HG03159 (cell line): ENCODE measurements around the gene RAI14.
"Not testable (repeated sequence)": the region's sequence is repeated elsewhere in the genome, so short reads cannot be mapped to it uniquely, and the experiment has no call there.

ENCODE experiments used
- ATAC-seq: cut with Tn5 transposase; IDR thresholded peaks from one replicate; pipeline ENCODE4 v1.9.1; 2021; ENCODE audit warnings: mild to moderate bottlenecking, moderate library complexity; ENCODE audit not compliant: unreplicated experiment

Gene RAI14

DNA sequence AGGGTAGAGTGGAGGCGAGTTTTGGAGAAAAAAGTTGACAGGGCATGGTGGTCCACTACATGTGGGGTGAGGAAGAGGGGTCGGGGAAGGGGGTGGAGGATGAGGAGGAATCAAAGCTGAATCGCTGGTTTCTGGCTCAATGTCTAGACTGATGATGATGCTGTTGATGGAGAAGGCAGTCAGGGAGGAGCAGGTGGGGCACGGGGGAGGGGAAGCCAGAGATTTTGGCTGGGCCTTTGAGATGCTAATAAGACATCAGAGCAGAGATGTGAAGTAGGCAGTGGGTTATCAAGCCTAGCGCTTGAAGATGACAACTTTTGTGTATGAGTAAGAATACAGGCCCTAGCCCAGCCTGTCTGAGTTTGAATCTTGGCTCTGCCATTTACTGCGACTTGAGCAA is 150.4 kb downstream of the RAI14 start:
- ATAC-seq = no peak

DNA sequence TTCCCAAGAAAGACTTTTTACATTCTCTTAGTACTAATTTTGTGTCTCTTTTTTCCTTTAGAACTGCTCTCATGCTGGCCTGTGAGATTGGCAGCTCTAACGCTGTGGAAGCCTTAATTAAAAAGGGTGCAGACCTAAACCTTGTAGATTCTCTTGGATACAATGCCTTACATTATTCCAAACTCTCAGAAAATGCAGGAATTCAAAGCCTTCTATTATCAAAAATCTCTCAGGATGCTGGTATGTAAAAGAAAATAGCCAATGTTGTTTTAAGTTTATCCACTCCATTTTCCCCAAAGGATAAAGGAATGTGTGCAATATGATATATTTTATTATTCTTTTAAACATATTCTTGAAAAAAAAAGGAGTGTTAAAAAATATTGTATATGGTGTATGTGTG is 155.6 kb downstream of the RAI14 start:
- ATAC-seq = no peak

DNA sequence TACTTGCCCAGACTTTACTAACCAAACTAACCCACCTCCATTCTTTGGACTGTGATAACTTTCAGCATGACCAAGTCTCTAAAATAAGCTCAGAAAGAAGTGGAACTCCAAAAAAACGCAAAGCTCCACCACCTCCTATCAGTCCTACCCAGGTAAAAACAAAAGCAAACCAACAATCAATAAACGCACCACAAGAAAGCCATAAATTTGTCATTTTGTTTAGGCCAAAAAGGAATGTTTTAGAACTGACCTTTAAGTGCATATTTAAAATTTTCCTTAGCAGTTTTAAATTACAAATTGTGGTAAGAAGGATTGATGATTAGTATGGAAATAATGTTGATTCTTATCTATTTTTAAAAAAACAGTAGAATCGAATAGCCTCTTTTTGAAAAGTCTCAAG is 157.4 kb downstream of the RAI14 start:
- no peak for ATAC-seq

DNA sequence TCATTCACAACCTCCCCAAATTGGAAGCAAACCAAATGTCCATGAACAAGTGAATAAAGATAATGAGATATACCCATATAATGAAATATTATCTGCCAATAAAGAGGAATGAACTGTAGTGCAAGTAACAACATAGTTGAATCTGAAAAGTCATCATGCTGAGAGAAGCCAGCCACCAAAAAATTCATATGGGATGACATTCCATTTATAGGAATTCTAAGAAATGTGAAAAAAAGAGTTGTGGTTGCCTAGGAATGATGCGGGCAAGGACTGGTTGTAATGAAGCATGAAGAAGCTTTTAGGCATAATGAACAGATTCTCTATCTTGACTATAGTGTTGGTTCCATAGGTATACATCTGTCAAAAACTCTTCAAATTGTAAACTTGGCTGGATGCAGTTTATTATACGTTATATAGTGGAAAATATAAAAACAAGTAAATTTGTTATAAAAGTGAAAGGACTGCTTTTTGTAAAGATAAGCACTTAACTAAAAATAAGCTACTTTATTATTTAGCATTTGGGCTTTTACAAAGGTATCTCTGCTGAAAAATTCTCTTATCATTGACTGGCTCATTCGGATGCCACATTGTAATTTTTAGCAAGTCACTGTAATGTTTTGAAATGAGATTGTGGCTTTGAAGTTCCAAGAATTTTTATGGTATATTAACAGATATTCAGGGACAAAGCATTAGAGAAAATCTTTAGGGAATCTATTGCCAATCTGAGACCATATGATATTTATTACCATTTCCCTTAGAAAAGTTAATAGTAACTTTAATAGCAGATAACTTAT is 161.6 kb downstream of the RAI14 start:
- no peak for ATAC-seq

DNA sequence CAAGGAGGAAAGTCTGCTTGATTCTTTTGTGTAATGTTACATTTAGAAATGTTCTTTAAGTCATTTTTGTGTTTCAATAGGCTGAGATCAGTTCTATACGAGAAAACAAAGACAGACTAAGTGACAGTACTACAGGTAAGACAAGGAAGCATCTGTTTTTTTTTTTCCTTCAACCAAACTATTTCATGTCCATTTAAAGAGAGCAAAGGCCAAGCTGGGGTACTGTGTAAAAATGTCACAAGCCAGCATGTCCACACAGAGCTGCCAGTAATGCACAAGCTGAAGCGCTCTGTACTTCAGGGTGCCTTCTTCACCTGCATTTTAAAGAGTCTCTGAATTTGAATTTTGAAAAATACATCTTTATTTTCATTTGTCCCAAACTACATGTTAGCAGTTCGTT is 162.6 kb downstream of the RAI14 start:
- no peak for ATAC-seq

DNA sequence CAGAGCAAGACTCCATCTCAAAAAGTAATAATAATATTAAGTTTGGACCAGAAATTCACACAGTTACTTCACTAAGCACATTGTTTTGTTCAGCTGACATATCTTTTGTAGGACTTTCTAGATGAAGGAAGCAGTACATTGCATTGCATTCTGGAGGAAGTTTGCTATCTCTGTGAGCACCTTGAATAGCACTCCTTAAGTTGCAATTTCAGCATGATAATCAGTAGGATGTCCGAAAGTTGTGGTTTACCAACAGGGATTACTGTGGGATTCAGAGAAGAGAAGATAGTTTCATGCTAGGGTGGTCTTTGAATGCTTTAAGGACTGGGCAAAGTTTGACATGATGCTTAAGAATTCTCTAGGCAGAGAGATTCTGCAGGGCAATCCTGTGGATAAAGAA is 164.5 kb downstream of the RAI14 start:
- ATAC-seq = no peak

DNA sequence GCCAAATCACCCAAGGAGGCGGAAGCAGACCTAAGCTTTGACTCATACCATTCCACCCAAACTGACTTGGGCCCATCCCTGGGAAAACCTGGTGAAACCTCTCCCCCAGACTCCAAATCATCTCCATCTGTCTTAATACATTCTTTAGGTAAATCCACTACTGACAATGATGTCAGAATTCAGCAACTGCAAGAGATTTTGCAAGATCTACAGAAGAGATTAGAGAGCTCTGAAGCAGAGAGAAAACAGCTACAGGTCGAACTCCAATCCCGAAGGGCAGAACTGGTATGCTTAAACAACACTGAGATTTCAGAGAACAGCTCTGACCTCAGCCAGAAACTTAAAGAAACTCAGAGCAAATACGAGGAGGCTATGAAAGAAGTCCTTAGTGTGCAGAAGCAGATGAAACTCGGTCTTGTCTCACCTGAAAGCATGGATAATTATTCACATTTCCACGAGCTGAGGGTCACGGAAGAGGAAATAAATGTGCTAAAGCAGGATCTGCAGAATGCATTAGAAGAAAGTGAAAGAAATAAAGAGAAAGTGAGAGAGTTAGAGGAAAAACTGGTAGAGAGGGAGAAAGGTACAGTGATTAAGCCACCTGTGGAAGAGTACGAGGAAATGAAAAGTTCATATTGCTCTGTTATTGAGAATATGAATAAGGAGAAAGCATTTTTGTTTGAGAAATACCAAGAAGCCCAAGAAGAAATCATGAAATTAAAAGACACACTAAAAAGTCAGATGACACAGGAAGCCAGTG is 167.0 kb downstream of the RAI14 start:
- ATAC-seq = no peak

DNA sequence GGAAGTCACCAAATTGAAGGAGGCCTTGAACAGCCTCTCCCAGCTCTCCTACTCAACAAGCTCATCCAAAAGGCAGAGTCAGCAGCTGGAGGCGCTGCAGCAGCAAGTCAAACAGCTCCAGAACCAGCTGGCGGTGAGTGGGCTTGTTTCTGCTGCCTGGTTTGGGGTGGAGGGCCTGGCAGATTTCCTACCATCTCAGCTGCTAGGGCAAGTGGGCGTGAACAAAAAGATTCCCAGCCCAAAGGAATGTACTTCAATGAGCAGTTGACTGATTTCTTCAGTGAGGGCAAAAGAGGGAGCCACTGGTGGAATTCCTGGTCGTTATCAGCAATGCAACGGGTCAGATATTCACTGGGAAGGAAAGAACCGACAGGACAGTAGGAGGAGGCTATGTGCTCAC is 170.2 kb downstream of the RAI14 start:
- ATAC-seq = no peak

DNA sequence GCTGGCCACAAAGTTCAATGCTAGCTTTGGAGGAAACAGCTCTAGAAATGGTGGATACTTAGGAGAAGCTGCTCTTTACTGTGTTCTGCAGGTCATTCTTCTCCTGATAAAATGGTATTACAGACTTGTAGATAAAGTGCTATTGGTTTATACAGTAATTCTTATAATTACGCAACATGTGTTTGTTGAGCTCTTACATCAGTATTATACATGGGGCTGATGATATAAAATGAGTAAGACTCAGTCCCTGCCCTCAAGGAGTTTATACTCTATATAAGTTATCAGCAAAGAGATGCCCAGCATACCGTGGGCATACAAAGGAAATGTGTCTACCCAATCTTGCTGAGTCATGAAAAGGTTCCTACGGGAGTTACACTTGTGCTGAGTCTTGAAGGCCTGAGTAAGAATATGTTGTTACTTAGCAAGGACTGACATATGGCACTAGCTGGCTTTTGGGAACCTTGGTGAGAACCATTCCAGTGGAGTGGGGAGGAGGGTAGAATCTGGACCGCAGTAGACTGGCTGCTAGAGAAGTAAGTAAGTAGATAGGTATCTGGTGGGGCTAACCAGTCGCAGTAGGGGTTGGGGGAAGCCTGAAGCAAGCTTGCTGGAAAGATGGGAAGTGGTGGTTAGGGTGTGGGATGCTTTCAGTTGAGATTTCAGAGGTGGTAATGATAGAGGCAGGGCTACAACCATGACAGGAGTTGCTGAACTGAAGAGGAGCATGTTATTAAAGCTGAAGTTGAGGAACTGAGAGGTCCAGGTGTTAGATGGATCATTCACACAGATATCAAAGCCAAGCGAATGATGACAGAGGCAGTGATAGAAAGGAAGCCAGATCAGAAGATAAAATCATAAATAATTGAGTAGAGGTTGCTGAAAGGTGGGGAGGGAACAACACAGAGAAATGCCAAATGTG is 171.7 kb downstream of the RAI14 start:
- ATAC-seq = no peak

DNA sequence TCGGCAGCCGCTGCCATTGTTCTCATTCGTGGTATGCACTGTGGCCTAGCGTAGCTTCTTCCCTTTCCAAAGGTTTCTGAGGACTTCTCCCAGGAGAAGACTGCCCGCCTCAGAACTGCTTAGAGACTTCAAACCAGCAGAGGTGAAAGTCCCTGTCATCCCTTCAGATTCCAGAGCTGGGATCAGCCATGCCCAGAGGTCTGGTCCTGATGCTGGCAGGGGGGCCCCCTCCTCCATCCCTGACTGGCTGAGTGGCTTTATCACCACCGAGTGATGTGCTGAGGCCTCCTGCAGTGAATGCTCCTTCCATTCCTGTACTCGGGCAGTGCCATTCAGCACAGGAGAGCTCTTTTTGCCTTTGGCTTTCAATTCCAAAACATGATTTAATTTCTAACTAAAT is 174.7 kb downstream of the RAI14 start:
- ATAC-seq = not testable (repeated sequence)

DNA sequence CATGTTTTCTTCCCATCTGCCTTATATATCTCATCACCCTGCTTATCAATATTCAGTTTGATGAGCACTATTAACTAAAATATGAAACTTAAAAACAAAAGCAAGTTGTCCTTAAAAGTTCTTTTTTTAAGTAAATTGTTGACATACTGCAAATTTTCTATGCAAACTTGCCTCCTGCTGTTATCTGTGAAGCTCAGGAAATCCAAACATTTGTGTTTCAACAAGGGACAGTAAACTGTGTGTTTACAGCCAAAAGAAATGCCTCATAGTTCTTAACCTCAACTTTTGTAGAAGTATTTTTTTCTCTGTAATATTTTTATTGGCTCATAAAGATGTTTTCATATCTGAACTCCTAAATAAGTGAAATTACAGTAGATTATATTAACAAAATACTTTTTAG is 175.2 kb downstream of the RAI14 start:
- no peak for ATAC-seq

DNA sequence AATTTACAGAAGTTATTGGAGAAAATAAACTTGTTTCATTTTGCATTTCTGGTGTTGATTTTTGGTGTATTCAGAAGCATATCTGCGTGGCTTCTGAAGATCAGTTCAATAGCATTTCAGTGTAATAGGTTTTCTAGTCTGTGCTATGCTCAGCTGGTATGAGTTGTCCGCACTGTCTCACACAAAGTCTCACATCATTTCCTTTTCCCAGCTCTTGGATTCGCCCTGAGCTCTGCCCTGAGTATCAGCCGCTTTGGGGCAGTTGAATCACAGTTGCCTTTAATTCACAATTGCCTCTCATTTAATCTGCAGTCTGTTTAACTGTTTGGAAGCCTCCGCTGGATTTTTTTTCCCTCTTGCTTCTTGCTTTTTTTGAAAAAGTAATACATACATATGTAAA is 176.4 kb downstream of the RAI14 start:
- ATAC-seq = no peak

DNA sequence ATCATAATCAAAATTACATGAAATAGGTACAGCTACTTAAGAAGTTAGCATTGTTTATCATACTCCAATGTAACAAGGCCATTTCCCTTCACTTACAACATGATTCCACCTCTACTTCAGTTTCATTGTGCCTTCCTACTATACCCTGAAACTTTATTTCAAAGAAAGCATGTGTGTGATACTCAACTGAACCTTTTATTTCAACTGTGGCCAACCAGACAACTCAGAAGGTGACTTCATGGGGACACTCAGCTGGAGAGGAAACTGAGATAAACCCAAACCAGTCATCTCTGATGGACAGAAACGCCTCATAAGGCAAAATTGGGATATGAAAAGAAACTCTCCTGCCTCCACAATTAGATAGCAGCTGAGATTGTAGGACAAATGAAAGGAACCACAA is 177.0 kb downstream of the RAI14 start:
- no peak for ATAC-seq

DNA sequence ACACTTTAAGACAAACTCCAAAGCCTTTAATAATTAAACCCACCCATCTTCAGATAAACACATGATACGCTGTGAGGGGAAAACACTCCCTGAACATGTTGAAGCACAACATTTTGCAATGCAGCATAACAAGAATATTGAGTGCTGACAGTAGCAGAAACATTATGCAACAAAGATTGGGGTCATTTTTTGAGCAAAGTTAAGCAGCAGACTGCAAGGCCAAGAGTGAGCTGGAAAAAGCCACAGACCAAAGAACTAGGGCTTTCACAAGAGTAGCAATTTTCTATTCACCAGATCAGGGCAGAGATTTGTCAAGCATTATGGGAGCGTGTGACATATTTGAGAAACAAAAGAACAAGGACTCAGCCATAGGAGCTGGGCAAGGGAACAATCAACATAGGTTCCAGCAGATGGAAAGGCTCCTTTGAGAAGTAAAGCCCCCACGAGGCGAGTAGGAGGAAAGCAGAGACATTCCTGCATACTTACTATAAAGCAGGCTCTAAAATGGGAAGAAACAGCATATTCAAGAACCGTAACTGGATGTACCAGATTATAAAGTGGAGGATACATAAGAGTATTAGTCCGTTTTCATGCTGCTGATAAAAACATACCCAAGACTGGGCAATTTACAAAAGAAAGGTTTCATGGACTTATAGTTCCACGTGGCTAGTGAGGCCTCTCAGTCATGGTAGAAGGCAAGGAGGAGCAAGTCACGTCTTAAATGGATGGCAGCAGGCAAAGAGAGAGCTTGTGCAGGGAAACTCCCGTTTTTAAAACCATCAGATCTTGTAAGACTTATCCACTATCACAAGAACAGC is 178.1 kb downstream of the RAI14 start:
- ATAC-seq = no peak

DNA sequence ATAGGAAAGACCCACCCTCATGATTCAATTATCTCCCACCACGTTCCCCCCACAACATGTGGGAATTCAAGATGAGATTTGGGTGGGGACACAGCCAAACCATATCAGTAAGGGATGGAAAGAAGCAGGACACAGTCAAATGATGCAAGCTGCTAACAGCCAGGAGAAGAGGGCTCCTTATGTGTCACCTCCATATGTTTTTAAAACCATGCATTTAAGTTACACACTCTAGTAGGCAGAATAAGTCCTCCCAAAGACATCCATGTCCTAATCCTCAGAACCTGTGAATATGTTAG is 178.6 kb downstream of the RAI14 start:
- ATAC-seq = no peak

DNA sequence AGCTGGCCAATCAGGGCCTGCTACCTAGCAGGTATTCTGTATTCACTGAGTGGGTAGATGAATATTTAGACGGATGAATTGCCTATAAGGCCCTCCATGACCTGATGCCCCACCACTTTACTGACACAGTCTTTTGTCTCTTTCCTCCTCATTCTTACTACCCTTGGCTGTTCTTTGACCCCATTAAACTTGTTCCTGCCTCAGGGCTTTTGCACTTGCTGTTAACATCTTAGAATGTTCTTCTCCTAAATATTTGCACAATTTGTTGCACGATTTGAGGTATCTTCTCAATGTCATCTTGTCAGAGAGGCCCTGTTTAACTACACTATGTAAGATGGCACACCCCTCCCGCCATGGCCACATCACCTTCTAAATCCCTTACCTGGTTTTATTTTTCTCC is 179.5 kb downstream of the RAI14 start:
- ATAC-seq = no peak

DNA sequence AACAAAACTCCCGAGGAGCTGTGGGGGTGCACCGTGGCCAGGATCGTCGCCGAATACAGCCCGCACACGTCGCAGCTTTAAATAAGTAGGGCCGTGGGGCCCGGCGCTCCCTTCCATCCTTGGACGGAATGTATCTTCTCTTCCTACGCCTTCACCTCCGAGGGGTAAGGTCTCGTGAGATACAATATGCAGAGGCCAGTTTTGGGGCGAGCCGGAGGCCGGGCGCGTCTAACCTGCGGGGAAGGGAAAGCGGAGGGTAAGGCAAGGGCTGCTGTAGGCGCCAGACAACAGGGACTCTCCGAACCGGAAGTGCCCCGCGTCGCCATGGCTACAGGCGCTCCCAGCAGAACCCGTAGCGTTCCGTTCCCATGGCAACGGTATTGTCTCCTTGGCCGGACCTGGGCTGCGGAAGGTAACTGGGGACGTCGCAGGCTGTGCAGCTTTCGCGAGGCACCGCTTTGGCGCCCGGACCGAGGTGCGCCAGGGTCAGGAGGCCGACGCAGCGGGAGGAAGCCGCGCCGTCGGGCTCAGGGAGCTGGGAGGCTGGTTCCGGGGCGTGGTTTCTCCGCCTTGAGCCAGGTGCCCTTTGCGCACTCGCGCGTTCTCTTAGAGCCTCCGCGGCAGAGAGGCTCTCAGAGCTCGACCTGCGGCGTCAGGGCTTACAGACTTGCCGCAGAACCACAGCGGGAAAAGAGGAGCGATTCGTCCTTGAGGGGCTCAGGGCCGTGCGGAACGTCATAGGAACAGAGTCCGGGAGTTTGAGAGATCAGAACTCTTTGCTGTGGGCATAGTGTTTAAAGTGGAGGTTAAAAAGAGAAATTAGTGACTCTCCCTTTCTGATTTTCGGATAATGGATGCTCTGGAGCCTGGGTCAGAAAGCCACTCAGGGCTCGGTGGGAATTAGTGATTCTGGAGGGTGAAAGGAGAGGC is 182.9 kb downstream of the RAI14 start, which contains the start of gene TTC23L:
Gene TTC23L, plus strand, starts transcription at position 380 of the 930 bp plus-strand sequence. CDS start 1,508 bp downstream, outside the sequence.
- peak; percentile 97 for ATAC-seq

DNA sequence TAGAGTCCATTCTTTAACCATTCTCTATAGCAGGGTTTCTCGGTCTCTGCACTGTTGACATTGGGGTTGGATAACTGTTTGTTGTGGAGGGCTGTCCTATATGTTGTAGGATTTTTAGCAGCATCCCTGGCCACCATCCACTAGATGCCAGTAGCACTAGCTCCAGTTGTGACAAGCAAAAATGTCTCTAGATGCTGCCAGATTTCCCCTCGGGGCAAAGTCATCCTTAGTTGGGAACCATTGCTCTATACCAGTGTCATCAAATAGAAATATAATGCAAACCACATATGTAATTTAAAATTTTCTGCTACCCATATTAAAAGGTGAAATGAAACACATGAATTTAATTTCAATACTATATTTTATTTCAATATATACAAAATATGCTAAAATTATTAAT is 185.7 kb downstream of the RAI14 start:
- no peak for ATAC-seq

DNA sequence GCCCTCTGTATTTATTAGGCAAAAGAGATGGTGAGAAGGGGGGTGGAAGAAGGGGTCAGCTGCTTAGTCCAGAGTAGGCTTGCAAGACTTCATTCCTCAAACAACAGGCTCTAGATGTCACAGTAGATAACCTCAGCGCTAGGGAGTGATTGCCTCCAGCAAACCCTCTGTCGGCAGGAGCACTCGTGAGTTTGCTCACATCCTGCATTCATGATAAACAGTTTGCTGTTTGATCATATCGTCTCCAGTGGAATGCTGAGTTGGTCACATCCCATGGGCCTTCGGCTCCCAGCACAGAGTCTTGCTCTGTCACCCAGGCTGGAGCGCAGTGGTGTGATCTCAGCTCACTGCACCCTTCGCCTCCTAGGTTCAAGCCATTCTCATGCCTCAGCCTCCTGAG is 186.4 kb downstream of the RAI14 start:
- ATAC-seq = no peak

DNA sequence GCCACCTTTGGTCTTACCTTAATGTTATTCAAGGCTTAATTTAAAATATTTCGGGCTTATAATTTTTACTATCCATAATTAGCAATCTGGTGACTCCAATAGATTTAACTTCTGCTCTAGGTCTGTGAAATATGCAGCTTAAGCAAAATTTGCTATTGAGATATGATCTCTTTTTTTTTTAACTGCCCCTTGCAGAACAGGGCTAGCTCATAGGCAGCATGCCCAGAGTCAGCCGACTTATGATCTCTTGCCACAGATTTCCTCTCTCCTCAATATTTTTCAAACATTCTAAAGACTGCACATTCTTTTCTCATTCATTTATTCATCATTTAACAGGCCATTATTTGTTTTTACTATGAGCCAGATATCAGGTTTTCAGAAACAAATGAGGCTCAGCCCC is 187.4 kb downstream of the RAI14 start:
- ATAC-seq = no peak
